SW480 (cell line): Measurements from ENCODE around the gene ZC3H8.
A peak's percentile ranks its signal among the peaks of the same experiment; 100 is the strongest.

Experiments
- DNase-seq: peaks from one replicate; pipeline ENCODE4 v3.0.0-alpha.2; 2016; ENCODE audit warnings: low spot score

Gene ZC3H8

GRCh38 chr2:112195167-112195766 is 59.6 kb downstream of the ZC3H8 start:
- DNase-seq = no peak

GRCh38 chr2:112194482-112194881 is 60.4 kb downstream of the ZC3H8 start:
- DNase-seq = no peak

- DNase-seq = no peak
Measured at GRCh38 chr2:112194028-112194427, 60.8 kb downstream of the ZC3H8 start.

GRCh38 chr2:112189001-112189556 is 65.8 kb downstream of the ZC3H8 start:
- DNase-seq = no peak

GRCh38 chr2:112187805-112188596 is 66.8 kb downstream of the ZC3H8 start:
- peak; percentile 33 for DNase-seq

GRCh38 chr2:112187046-112187715 is 67.7 kb downstream of the ZC3H8 start:
- no peak for DNase-seq

- DNase-seq = no peak
Measured at GRCh38 chr2:112185131-112185530, 69.7 kb downstream of the ZC3H8 start.

GRCh38 chr2:112184121-112184520 is 70.7 kb downstream of the ZC3H8 start:
- no peak for DNase-seq

- no peak for DNase-seq
Measured at GRCh38 chr2:112183327-112184025, 71.4 kb downstream of the ZC3H8 start.

- DNase-seq = no peak
Measured at GRCh38 chr2:112182581-112183034, 72.2 kb downstream of the ZC3H8 start.

GRCh38 chr2:112181571-112182290 is 73.1 kb downstream of the ZC3H8 start:
- no peak for DNase-seq

- DNase-seq = no peak
Measured at GRCh38 chr2:112175958-112176573, 78.8 kb downstream of the ZC3H8 start.

- no peak for DNase-seq
Measured at GRCh38 chr2:112175333-112175732, 79.5 kb downstream of the ZC3H8 start.

GRCh38 chr2:112174383-112174782 is 80.5 kb downstream of the ZC3H8 start:
- DNase-seq = no peak

GRCh38 chr2:112173646-112174319 is 81.1 kb downstream of the ZC3H8 start:
- no peak for DNase-seq

- no peak for DNase-seq
Measured at GRCh38 chr2:112170495-112170894, 84.3 kb downstream of the ZC3H8 start.

GRCh38 chr2:112168422-112169124 is 86.3 kb downstream of the ZC3H8 start:
- peak; percentile 16 for DNase-seq

- no peak for DNase-seq
Measured at GRCh38 chr2:112166806-112167499, 87.9 kb downstream of the ZC3H8 start.

- no peak for DNase-seq
Measured at GRCh38 chr2:112165296-112165695, 89.5 kb downstream of the ZC3H8 start.
